Stimulated activated CD4-positive, alpha-beta T cell treated with anti-CD3 and anti-CD28 coated beads, Interleukin-1b, Interleukin-23, amount 100 ng/mL, for 1 hour (primary cell): ENCODE data around the gene LUZP2.
"Not testable (repeated sequence)": the region's sequence is repeated elsewhere in the genome, so short reads cannot be mapped to it uniquely, and the experiment has no call there.

Experiments used
- DNase-seq, 2 donors: peaks; one replicate each; pipeline ENCODE4 v3.0.0-alpha.2; 2020; ENCODE audit warnings: low read depth in 2 of 2

The LUZP2 gene

DNA sequence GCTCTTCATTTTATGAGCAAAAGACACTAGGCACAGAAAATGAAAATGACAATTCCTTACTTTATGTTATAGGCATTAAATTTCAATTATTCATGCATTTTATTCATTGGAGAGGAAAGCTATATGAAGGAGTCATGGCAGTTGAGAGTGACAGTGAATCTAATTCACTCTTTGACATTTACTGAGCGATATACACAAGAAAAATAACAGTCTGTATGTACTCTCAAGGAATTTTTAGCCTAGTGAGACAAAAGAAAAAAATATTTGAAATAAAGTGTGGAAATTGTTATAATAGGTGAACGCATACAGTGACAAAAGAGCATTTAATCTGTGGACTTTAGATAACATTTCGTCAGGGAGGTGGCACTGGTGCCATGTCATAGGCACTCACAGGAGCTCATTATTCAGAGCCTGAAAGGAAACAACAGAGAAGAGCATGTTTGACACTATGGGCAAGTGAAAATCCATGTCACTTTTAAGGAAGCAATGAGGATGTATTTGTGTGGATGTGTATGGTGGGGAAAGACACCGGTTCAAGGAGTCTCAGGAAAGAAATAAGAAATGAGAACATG, 323.1 kb downstream of the LUZP2 start:
- no peak for DNase-seq

DNA sequence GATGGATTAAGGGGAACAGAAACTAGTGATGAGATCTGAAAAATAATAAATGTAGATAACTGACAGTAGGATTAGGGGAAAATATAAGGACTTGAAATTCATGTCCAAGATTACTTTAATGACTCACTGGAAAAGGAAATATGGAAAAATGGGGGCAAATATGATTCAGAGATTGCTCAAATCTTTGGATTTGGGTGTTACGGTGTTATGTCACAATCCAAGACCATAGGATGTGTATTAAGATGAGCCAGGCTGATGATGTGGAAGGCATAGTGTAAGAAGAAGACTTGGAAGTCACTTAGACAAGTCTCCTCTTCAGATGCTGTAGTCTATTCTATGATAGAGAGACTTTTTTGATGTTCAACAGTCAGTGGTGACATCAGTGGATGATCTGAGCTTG, 323.7 kb downstream of the LUZP2 start:
- no peak for DNase-seq

DNA sequence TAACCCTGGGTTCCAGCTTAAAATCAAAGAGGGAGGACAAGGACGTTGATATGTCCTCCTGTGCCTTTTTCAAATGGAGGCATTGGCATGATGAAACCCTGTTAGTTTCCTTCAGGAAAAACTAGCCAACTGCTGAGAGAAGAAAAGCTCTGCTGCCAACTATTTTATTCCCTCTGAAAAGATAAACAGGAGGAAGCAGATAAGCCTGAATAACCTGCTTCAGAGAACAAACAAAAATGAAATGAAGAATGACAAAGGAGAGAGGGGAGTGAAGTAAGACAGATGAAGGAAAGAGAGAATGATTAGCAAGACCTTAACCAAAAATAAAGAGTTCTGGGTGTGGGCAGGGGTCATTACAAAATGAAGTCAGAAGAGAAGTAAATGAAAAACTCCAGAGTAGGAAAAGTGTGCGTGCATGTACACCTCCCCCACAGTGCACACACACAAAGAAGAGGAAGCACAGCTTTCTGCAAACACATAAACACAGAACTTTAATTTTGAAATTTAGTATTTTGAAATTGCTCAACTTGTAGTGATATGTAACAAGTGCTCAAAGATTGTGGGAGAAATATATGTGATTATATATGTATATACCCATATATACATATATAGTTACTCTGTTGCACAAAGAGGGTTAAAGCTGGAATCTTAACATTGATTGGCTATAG, 332.2 kb downstream of the LUZP2 start:
- DNase-seq: no peak

DNA sequence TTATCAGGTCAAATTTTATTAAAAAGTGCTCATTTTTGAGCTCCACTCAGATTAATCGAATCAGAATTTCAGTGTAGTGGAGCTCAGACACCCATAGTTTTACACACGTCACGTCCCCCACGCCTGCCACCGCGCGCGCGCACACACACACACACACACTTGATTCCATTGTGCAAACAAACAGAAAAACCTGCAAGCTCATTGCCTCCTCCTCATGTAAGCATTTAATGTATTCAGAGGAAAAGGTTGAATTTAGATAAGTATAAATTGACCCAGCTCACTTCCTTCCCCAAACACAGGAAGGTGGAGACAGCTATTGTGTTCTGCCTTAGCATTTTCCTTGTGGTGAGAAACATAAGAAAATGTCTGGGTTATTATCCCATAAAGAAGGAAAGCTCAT, 336.7 kb downstream of the LUZP2 start:
- DNase-seq: no peak

DNA sequence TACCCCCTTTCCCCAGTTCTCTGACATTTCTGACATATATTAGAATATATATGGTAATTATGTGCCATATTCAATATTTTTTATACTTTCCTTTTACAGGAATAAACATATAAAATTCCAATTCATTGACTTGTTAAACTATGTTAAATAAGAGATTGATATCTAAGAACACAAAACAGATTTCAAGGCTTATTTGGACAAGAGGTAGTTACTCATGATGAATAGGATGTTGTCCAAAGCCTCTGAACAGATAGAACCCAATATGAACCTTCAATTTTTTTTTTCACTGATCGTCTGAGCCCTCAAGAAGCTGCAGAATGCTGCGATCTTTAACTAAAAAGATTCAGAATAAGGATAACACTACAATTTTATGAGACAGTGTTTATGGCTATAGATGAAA, 340.3 kb downstream of the LUZP2 start:
- DNase-seq: no peak

DNA sequence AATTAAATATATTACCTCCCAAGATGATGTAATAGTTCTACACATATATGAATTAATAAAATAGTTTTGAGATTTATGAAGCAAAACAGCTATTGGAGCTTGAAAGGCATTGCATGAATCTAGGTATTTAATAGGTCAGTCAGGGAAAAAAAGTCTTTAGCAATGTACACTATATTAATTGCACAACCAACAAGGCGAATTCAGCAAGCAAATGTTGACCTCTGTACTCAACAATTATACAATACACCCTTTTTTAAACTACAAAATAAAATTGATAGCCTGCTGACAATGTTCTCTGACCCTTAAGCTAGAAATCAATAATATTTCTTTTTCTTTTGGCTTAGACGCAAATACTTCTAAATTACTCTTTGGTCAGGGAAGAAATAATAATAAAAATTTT, 345.5 kb downstream of the LUZP2 start:
- DNase-seq: no peak

DNA sequence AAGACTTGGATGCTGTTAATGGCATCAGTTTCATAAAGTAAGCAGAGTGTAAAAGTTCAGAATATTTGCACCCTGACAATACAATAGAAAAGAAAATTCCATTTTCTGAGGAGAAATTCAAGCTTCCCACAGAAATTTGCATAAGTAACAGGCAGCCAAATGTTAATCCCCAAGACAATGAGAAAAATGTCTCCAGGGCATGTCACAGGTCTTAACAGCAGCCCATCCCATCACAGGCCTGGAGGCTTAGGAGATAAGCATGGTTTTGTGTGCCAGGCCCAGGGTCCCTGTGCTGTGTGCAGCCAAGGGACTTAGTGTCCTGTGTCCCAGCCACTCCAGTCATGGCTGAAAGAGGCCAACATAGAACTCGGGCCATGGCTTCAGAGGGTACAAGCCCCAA, 347.6 kb downstream of the LUZP2 start:
- DNase-seq: no peak

DNA sequence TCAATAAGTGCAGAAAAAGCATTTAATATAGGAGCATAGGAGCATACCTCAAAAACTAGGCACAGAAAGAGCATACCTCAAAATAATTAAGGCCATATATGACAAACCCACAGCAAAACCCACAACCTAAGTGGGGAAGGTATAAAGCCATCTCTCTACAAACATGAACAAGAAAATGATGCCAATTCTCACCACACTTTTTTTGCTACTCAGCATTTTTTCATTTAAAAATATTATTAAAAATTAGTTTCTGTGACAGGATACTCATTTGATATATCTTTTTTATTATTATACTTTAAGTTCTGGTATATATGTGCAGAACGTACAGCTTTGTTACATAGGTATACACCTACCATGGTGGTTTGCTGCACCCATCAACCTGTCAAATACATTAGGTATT, 352.0 kb downstream of the LUZP2 start:
- DNase-seq: no peak

DNA sequence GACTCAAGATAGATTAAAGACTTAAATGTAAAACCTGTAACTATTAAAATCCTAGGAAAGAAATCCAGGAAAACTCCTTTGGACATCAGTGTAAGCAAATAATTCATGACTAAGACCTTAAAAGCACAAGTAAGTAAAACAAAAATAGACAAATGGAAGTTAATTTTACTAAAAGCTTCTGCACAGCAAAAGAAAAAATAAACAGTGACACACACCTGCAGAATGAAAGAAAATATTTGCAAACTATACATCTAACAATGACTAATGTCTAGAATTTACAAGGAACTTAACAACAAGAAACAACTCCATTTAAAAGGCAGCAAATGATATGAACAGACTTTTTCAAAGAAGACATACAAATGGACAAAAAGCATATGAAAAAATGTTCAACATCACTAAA, 359.1 kb downstream of the LUZP2 start:
- DNase-seq: no peak

DNA sequence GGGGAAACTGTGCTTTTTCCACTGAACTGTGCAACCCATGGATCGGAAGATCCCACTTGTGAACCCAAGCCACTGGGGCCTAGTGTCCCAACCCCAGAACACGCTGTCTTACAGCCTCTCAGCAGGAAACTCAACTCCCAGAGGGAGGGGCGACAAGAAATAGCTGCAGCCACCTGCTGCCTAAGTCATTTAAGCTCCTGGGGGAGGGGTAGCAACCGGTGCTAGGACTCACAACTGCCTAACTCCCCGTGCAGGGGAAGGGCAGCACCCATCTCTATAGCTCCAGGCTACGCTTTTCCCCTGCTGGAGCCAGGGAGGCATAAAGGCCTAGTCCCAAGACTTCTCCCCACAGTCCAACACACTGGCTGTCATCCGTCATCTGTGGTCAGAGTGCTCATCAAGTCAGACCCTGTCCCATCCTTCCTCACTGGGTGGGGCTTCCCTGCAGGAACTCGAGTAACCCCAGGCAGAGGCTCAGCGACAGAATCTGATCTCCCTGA, 363.0 kb downstream of the LUZP2 start:
- DNase-seq: no peak

DNA sequence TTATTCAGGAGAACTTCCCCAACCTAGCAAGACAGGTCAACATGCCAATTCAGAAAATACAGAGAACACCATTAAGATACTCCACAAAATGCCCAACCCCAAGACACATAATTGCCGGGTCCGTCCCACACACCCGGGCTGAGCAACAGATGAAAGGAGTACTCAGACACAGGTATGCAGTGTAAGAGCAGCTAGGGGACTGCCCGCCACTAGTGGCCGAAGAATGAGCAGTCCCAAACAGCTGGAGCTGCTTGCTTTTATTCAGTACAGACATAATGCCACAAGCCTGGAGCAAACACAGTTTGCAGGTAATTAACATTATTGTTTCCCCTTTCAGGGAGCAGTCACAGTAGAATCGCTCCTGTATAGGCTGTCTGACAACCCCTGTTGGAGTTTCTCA, 364.6 kb downstream of the LUZP2 start:
- no peak for DNase-seq

DNA sequence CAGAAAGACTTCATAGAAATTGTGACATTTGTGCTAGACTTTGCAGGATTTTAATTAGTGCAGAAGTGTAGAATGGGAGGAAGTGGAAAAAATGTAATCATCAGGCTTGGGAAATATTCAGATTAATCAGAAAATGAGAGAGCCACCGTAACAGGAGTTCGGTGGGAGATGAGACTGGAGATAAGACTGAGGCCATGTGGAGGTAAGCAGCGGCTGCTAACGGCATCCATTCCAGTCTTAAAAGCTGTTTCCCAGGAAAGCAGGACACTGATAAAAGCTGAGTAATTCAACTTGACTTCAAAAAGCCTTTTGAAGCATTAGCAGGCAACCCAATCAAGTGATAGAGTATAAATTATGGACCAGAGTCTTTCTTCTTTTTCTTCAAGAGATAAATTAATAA, 369.9 kb downstream of the LUZP2 start:
- no peak for DNase-seq

DNA sequence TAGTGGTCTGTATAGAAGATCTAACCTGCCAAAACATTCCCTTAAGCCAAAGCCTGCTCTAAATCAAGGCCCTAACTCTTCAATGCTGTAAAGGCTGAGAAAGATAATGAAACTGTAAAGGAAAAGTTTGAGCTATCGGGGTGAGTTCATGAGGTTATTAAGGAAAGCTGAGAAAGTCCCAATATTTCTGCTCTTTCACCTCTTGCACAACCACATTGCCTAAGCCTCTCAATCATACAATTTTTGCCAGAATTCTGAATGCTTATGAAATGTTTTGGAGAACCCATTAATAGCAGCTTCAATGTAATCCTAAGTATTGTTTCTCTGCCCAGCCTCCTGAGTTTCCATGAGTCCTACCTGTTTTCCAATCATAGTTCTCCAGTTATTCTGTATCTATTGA, 373.2 kb downstream of the LUZP2 start:
- no peak for DNase-seq

DNA sequence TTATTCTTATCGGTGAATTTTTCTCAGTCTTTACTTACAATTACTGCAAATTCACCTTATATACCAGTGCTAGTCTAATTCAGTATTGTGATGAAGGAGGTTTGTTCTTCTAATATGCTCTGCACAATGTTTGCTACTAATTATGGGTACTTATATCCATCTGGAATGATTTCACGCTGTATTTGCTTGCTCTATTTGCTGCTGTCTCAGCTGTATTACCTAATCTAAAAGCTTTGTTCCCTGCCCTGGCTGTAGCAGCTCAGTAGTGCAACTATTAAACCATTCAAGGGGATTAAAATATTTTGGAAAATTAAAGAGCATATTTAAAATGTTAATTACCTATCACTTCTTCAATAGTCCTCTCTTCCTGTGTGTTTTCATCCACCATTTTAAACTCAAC, 375.3 kb downstream of the LUZP2 start:
- DNase-seq: no peak

DNA sequence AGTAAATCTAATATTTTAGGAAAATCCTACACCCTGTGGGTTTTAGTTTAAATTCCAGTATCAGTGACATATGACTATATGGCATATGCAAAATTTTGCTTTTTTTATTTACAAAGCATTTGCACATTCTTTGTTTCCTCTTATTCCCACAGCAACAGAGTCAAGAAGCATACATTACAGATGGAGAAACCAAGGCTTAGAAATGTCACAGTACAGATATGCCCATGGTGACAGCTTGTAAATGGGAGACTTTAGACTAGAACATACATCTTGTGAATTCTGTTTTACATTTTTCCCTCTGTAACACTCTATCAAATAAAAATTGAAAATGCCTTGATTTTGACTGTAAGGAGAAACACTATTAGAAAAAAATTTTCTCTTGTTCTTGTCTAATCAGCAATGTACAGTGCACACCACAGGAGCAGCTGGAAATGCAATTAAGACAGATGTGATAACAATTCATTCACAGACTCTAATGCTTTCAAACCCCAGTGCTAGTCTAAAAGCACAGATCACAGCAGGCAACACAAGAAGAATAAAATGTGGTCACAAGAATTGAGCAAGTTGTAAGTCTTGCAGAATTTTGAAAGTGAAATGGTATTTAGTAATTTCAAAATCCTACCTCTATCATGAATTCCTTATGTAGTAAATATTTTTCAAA, 375.9 kb downstream of the LUZP2 start:
- DNase-seq: no peak

DNA sequence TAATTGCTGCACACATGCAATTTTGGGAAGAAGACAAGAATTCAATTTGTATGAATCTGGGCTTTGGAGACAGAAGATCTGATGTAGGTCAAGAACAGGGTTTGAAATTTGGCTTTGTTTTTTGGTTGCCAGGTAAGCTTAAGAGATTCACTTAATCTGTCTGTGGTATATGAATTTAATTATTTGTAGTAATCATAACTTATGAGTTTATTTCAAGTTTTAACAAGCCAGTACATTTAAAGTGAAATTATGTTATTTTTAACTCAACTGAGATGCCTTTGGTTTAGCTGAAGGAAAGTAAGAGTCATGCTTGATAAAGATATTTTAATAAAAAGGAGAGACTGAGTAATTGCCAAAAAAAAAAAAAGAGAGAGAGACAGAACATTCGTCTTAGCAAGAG, 384.1 kb downstream of the LUZP2 start:
- no peak for DNase-seq

DNA sequence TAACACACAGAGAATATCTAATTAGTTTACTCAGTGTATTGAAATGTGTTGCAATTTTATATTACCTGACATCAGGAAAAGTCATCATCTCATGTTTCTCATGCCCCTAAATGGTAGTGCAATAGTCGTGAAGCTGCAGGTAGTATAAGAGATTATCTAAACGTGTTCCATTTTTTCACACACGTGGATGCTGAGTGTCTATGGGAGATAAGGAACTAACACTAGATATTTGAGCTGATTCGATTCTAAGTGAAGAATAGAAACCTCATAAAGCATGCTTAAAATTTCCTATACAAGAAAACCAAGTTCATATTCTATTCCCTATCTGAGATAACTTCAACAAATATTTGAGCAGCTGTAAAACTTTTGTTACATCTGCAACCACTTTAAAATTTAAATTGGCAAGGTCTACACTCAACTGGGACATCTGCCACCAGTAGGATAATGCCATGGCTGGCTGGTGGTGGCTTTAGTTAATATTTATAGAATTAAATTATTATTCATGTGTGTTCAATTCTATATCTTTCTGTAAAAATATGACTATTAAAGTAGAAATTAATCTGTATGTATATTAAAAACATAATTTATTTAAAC, 388.8 kb downstream of the LUZP2 start:
- DNase-seq: no peak

DNA sequence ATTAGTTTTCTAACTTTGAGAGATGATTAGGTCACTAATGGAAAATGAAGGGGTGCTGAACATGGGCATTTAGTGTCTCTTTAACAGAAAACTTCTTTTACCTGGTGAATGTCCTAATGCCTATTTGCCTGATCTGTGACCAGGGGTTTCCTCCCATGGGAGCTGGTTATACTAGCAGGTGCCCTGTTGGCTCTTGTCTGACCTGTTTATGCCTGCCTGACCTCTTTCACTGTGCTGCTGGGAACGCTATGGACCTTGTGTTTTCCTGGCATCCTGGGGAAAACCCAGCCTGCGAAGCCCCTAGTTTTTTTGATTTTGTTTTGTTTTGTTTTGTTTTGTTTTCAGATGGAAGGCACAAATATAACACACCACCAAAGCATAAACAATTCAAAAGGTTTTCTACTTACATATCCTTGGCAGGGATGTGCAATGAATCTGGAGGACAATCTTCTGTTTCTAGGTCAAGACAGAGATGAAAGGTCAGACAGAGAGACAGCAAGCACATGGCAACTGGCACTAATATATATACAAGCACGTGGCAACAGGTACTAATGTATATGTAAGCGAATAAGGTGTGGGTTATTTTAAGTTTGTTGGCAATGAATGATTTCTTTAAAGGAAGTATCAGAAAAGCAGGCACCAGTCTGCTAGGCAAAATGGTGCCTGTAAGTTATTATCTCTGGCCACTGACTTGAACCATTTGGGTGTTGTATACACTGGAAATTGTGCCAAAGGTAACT, 390.2 kb downstream of the LUZP2 start:
- no peak for DNase-seq

DNA sequence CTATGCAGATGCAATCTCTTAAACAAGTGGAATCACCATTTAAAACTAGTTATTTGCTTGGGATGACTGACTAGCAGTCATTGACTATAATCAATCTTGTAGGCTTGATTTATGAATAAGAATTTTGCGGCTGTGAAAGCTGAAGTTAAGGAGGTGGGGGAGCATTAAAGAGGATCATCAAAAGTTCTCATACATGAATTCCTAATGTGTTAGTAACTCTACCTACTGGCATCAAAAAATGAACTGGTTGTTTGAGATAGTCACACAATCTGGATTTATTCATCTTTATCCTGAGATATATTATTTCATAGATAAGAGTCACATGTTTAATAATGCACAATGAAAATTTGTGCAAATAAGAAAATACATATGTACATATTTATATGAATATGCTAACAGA, 393.6 kb downstream of the LUZP2 start:
- no peak for DNase-seq

DNA sequence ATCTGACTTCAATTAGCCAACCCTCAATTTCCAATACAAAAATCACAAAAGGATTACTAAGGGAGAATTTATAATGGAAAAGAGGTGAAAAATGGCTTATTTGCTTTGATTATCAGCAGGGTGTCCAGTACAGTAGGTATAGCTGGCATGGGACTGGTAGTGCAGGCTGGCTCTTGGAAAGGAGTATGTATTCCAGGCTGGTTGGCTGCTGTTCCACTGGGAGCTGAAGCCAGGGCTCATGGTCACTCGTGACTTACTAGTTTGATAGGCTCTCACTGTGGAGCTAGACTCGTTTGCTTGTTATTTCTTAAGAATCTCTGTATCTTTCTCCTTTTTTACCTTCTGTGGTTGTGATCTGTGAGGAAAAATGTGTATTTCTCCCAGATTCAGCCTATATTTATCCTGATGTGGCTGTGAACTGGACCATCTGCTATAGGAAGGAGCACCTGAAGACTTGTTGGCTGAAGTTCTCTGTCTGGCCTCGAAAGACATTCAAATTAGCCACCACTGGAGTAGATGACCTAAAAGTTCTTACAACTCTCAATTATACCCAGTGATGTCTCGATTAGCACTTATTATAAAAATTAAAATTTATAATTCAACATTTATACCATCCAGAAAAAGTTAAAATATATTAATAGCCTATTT, 395.1 kb downstream of the LUZP2 start:
- not testable (repeated sequence) for DNase-seq

DNA sequence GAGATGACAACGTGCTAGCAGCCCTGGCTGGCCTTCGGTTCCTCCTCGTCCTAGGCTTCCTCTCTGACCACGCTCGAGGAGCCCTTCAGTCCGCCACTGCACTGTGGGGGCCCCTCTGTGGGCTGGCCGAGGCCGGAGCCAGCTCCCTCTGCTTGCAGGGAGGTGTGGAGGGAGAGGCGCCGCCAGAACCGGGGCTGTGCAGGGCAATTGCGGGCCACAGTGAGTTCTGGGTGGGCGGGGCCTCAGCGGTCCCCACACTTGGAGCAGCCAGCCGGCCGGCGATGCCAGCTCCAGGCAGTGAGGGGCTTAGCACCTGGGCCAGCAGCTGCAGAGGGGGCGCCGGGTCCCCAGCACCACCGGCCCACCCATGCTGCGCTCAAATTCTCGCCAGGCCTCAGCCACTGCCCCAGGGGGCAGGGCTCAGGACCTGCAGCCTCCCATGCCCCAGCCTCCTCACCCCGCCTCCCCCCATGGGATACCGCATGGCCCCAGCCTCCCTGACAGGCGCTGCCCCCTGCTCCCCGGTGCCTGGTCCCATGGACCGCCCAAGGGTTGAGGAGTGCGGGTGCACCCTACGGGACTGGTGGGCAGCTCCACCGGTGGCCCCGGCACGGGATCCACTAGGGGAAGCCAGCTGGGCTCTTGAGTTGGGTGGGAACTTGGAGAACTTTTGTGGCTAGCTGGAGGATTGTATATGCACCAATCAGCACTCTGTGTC, 399.4 kb downstream of the LUZP2 start:
- no peak for DNase-seq
